ENCODE data around the gene PTPRT. TPM values are rescaled to one million over a fixed set of nuclear protein-coding genes. Genes with fewer than 3 reads are reported as not detected.

The PTPRT gene
- total RNA-seq, 1 donor from 2014 or later = 0.56 TPM

DNA sequence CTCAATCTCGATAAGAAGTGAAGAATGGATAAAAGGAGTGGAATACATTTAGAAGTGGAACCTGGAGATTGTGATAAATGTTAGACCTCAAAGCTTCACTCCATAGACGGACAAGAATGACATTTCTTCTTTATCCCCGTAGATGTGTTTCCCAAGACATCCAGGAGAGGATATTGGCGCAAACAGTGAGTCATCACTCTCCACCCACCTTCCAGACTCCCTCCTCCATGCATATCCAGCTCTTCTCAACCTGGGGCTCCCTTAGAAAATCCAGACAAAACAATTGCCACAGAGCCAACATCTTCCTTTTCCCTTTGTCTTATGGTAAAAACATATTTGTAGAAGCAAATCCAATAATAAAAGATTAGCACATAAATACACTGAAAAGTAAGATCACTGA is 586.1 kb downstream of the PTPRT start:
- DNase-seq (ENCODE audit: low read depth, low spot score) = no peak
- TF ChIP-seq, protein P1, sequence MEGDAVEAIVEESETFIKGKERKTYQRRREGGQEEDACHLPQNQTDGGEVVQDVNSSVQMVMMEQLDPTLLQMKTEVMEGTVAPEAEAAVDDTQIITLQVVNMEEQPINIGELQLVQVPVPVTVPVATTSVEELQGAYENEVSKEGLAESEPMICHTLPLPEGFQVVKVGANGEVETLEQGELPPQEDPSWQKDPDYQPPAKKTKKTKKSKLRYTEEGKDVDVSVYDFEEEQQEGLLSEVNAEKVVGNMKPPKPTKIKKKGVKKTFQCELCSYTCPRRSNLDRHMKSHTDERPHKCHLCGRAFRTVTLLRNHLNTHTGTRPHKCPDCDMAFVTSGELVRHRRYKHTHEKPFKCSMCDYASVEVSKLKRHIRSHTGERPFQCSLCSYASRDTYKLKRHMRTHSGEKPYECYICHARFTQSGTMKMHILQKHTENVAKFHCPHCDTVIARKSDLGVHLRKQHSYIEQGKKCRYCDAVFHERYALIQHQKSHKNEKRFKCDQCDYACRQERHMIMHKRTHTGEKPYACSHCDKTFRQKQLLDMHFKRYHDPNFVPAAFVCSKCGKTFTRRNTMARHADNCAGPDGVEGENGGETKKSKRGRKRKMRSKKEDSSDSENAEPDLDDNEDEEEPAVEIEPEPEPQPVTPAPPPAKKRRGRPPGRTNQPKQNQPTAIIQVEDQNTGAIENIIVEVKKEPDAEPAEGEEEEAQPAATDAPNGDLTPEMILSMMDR (conservative IDR thresholded peaks at IDR 0.05) = no peak
- Mint-ChIP-seq H3K36me3 (ENCODE audit: low read depth) (no peaks in the 10 kb centered on the region), H3K9me3 (no peaks in the 10 kb centered on the region), H3K27ac (ENCODE audit: unreplicated experiment) (no peak overlapping the region), H3K4me3 (no peak overlapping the region), H3K27me3 (ENCODE audit: low read depth) (peaks cover 10% of the 10 kb centered on the region), H3K4me1 (no peaks in the 10 kb centered on the region)

DNA sequence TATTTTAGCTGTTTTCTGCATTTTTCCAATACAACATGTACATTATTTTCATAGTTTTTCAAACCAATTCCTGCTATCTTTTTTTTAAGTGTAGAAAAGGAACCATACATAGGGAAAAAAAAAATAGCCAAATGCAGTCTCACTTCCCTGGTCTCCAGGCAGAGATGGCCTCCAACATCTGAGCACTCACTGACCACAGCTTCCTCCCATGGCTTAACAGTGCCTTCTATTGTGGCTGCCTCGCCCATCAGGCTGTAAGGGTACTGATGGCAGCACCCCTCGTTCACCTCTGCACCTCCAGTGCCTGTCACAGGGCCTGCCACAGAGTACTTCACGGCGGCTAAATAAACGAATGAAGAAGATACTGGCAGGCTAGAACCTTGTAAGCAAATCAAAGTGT is 591.1 kb downstream of the PTPRT start:
- TF ChIP-seq, protein P1 (conservative IDR thresholded peaks at IDR 0.05) = no peak
- no peak for DNase-seq (ENCODE audit: low read depth, low spot score)
- H3K27me3 Mint-ChIP-seq (ENCODE audit: low read depth) = peaks cover 20% of the 10 kb centered on the region
- no peaks in the 10 kb centered on the region for H3K36me3 Mint-ChIP-seq (ENCODE audit: low read depth)
- H3K4me3 Mint-ChIP-seq = no peak overlapping the region
- H3K4me1 Mint-ChIP-seq = no peaks in the 10 kb centered on the region
- no peak overlapping the region for H3K27ac Mint-ChIP-seq (ENCODE audit: unreplicated experiment)
- no peaks in the 10 kb centered on the region for H3K9me3 Mint-ChIP-seq

DNA sequence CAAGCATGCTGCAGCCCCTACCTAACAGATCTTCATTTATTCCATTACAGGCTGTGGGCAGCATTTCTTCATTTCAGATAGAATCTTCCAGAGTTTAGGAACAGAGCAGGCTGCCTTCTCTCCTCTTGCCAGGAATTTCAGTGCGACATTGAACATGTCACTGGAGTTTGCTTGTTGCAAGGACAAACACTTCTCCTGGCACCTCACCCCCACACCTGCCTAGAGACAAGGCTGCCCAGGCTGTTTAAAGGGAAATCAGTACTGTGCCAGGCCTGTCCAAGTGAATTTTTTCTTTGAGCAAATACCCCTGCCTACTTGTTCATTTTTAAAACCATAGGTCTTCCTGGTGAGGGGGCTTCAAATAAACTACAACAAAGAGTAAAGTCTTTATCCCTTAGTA is 594.1 kb downstream of the PTPRT start:
- Mint-ChIP-seq H3K27ac (ENCODE audit: unreplicated experiment) (no peak overlapping the region), H3K9me3 (no peaks in the 10 kb centered on the region), H3K4me3 (no peak overlapping the region), H3K36me3 (ENCODE audit: low read depth) (no peaks in the 10 kb centered on the region), H3K27me3 (ENCODE audit: low read depth) (peaks cover 20% of the 10 kb centered on the region), H3K4me1 (no peaks in the 10 kb centered on the region)
- no peak for DNase-seq (ENCODE audit: low read depth, low spot score)
- TF ChIP-seq, protein P1 (conservative IDR thresholded peaks at IDR 0.05) = no peak

DNA sequence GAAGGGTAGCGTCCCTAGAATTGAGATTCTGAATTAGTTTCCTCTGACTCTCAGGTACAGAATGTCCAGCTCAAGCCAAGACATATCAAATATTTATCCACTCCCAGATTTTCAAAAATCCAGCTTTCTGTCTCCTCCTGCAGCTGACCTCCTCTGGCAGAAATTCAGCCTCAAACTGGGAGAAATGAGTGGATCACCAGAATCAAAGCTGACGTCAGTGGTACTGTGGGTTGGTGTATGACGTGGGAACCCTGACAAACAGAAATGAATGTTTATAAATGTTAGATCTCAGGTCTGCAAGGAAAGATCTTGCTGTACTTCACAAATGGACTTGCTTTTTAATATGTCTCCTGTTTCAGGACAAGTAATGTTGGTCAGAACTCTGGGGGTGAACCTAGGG is 595.0 kb downstream of the PTPRT start:
- Mint-ChIP-seq H3K4me1 (no peaks in the 10 kb centered on the region), H3K4me3 (no peak overlapping the region), H3K9me3 (no peaks in the 10 kb centered on the region), H3K27me3 (ENCODE audit: low read depth) (peaks cover 20% of the 10 kb centered on the region), H3K36me3 (ENCODE audit: low read depth) (no peaks in the 10 kb centered on the region), H3K27ac (ENCODE audit: unreplicated experiment) (no peak overlapping the region)
- DNase-seq (ENCODE audit: low read depth, low spot score) = no peak
- TF ChIP-seq, protein P1 (conservative IDR thresholded peaks at IDR 0.05) = no peak

DNA sequence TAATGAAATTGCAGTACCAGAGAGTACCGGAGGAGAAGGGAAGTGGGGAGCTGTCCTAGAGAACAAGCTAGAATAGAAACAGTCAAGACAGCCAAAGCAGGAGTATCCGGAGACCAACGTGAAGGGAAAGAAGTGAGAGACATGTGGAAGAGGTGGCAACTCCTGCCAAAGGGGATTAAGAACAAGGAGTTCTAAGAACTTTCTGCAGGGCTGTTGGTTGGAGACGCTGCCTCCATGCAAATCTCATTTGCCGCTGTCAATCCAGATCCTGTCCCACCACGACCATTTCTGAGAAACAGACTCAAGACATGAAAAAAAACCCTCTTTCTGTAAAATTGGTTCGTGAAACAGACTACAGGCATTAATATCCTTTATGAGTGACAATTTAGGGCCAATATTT is 595.7 kb downstream of the PTPRT start:
- Mint-ChIP-seq H3K36me3 (ENCODE audit: low read depth) (no peaks in the 10 kb centered on the region), H3K27ac (ENCODE audit: unreplicated experiment) (no peak overlapping the region), H3K9me3 (no peaks in the 10 kb centered on the region), H3K27me3 (ENCODE audit: low read depth) (peaks cover 18% of the 10 kb centered on the region), H3K4me1 (no peaks in the 10 kb centered on the region), H3K4me3 (no peak overlapping the region)
- no peak for DNase-seq (ENCODE audit: low read depth, low spot score)
- TF ChIP-seq, protein P1 (conservative IDR thresholded peaks at IDR 0.05) = no peak
